T-helper 1 cell (primary cell): ENCODE results near the gene PPIL1.

Experiments used
- DNase-seq, 5 donors: peaks; one replicate each; pipeline ENCODE4 v3.0.0-alpha.2; 2012 to 2020

The PPIL1 gene

DNA sequence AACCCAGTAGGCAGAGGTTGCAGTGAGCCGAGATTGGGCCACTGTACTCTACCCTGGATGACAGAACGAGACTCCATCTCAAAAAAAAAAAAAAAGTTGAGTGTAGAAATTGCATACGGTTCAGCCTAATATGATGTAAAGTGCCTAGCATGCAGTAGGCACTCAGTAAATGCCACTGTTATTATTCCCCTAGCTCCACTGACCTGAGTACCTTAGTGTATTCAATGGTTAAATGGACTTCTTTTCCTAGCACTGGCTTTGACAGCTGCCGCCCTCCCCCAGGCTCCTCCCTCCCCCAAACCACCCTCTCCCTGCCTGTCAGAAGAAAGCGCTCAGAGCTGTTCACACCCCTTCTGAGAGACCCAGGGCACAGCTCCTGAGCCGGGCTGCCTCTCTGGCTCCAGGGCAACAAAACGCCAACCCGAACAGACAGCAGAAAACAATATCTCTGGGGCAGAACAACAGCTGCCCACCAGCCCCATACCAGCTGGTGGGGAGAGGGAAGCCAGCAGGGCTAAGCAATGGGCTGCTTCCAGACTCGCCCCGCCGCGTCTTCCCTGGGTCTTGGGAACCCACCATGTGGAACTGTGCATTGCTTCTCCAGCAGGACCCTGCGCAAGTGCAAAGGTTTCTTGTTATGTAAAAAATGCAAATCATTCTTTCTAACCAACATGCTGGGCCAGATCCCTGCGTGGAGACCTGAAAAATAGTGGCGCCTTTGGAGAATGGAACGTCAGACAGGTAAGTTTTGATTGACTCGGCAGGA lies 39.8 kb downstream of the PPIL1 start:
- DNase-seq: no peak

- no peak for DNase-seq
Measured at GRCh38 chr6:36833182-36833789, 41.3 kb downstream of the PPIL1 start.

GRCh38 chr6:36832313-36832712 lies 42.3 kb downstream of the PPIL1 start:
- DNase-seq: no peak

GRCh38 chr6:36830577-36830976 lies 44.0 kb downstream of the PPIL1 start:
- no peak for DNase-seq

DNA sequence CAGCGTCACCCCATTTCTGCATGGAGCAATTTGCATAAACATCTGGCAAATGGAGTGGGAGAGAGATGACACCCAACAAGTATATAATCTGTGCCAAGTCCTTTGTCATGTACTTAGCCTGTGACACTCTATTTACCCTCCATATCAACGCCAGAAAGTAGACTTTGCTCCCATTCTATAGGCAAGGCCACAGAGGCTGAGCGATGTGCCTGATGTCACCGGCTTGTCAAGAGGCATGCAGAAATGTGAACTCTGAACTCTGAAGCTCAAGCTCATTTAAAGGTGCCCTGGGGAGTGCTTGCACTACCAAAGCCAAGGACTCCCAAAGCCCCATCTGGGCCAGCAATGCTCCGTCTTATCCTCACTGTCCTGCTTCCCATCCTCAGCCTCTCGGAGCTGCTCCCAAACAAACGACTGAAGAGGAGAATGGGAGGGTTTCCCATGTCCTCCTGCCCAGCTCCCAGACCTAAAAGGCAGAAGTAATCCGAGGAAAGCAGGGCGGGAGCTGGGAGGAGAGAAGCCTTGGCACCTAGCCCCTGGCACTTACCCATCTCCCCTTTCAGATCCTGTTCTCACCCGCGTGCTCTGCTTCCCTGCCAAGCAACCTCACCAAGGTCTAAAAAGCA lies 44.6 kb downstream of the PPIL1 start:
- no peak for DNase-seq

DNA sequence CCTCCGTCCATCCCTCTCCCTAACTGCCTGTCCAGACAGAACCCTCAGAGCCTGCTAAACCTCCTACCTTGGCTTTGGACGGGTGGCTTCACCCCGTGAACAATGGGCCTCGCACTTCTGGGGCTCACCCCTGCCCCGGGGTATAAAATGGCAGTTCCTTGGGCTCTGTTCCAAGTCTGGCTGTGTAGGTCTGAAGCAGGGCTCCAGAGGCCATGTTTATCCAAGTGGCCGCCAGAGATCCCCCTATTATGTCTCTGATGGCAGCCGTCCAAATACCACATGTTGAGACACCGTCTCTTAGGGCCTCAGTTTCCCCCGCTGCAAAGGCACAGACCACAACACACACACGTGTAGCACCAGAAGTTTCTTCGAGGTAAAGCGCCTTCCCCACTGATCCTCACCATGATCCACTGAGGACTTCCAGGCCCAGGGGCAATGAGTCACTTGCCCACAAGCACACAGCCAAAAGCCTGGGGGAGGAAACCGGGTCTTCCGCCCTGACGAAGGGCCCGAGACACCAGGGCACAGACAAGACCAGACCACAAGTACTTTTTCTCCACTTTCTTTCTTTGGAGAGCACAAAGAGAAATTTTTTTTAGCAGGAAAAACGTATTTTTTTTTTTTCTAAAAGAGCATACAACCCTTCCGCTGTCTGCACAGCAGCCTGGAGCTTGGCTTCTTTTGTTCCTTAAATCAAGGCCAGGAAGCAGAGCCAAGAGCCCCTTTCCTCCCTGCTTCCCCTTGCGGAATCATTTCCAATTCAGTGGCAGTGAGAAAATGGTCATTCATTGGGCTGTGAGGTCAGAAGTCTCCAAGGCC lies 47.1 kb downstream of the PPIL1 start:
- peak in 1 of 5 donors; percentile 17 for DNase-seq

- DNase-seq: no peak
Measured at GRCh38 chr6:36826520-36827227, 47.9 kb downstream of the PPIL1 start.

DNA sequence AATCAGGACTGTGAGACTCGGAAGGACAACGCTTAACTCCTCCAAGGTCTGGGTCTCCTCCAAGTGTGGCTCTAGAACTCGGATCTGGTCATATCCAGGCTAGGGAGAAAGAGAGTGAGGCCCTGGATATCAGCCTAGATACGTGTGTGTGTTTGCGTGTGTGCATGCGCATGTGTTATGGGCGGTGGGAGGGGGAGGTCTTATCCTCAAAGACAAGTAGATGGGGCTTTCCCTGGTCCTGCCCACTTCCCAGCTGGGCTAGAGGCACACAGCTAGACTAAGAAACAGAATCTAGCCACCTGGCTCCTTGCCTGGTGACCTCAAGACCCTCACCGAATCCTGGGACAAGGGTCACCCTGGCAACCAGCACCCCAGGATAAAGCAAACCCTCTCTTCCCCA lies 48.6 kb downstream of the PPIL1 start:
- DNase-seq: no peak

GRCh38 chr6:36825452-36825851 lies 49.2 kb downstream of the PPIL1 start:
- no peak for DNase-seq

GRCh38 chr6:36824253-36824652 lies 50.4 kb downstream of the PPIL1 start:
- DNase-seq: no peak

DNA sequence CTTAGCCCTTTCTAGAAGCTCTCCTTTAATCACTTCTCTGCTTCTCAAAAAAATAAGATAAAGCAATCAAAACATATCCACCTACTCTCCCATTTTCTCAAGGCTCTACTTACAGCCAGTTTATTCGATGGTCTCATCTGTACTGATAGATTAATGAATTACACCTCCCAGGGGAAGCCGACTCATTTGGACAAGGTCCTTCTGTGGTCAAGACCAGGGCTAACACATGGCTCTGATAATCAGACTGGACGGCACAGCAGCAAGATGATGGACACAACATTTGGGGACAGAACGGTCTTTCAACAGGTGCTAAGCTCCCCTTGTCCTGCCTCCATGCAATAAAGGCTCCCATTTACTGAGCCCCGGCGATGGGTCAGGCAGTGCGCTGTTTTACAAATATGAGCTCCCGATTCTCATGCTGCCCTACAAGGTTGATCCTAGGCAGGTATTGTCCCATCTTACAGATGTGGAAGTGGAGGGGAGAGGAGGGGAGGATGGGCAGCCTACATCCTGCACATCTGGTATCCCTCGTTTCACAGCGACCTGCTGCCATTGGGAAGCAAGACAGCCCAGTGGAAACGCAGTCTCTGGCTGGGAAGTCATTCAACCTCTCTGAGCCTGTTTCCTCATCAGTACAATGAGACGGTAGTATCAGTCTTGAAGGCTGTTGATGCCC lies 51.0 kb downstream of the PPIL1 start:
- no peak for DNase-seq

DNA sequence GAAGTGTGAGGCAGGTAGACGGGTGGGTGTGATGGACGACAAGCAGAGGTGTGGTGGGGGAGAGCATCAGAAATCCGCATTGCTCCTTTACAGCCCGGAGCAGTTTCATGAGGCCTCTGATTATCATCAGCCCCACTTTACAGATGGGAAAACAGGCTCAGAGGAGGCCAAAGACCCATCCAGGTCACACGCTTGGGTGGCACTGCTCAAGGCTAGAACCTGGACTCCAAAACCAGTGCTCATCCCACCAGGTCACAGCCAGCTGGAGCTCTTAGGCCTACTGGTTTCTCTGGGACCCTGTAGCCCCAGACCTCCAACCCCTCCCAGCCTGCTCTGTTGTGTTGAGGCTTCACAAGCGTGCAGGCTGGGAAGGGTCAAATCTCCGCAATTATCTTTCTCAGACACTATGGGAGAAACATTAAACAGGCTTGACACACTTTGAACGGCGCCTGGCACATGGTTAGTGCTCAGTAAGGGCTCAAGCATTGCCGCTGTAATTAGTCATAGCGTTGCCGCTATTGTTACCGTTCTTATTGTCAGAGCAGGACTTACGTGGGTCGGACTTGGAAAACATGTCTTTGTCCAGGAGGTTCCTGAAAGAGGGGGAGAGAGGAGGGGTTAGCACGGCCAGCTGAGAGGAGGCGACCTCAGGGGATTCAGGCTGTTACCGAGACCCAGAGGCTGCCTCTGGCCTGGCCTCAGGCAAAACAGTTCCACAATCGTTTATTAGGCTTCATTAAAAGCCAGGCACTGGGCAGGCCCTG lies 51.9 kb downstream of the PPIL1 start:
- DNase-seq: no peak

DNA sequence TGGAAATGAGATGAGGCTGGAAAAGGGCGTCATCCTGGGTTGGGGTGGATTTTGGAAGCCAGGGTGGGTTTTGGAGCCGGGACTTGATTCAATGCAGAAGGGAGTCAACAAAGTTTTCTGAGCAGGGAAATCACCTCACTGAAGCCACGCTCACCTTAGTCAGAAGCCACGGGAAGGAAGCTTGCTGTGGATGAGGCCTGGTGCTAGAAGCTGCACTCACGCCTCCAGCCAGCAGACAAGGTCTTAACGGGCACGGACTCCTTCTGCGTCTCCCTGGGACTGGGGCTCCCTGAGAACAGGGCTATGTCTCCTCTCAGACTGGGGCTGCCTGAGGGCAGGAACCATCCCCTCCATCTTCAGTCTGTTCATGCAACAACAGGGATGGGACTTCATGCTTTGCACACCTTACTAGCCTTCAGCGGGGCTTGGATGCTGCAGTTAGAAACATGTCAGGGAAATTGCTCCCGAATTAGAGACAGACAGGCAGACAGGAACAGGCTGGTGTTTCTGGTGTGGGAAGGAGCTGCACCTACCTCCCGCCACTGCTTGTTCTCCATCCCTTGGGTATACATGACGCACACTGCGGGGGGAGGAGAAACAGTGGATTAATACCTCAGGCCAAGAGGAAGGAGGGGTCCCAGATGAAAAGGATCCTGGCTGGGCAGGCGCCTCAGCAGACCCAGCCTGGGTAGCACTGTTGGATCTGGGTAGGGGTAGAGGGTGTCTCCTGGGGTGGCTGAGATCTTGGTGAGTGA lies 52.8 kb downstream of the PPIL1 start:
- no peak for DNase-seq

- no peak for DNase-seq
Measured at GRCh38 chr6:36820700-36821580, 53.7 kb downstream of the PPIL1 start.

DNA sequence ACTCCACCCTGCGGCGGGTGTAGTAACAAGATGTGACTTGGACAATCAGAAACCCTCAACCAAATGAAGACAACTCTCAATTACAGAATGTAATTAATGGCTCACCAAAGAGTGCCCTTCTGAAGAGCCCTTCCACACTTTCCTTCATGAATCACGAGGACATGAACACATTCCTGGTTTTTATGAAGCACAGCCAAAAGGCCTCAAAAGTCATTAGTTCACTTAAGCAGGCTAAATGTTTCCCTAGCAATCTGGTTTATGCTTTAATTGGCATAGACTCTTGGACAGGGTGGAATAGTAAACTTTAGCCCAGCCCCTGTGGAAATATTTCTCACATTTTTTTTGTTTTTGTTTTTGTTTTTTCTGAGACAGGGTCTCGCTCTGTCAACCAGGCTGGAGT lies 55.8 kb downstream of the PPIL1 start:
- no peak for DNase-seq

DNA sequence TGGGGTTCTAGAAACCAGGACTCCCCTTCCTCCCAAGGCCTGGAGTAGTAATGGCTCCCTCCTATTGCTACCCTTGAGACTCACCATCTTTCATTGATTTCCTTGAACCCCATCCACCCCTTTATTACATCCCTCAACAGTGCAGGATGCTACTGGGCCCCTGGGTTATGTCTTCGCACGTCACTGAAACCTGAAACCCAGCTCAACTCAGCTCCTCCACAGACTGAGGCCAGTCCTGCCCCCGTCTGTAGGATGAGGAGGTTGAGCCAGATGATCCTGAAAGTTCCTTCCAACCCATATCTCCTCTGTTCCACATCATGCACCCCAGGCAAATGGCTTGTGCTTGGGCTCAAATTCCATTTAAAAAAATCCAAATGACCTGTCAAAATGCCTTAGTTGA lies 56.8 kb downstream of the PPIL1 start:
- no peak for DNase-seq

DNA sequence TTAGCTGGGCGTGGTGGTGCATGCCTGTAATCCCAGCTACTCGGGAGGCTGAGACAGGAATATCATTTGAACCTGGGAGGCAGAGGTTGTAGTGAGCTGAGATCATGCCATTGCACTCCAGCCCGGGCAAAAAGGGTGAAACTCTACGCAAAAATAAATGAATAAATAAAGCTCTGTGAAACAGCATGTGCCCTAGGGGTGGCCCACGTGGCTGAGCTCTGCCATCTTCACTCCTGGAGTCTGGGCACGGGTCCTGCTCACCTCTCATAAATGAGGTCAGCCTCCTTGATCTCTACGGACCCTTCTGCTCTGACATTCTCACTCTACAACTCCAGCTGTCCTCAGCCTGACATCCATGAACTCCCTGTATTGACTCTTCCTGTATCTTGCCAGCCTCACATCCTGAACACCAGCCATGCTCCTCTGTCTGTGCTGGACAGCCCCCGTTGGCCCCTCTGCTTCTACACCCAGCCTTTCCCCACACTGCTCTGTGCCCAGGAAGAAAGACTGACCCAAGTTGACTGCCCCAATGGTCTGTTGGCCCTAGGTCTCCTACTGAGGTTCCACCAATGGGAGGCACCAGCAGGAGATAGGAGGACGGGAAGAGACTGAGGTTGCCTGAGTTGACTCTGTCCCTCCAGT lies 57.3 kb downstream of the PPIL1 start:
- no peak for DNase-seq

DNA sequence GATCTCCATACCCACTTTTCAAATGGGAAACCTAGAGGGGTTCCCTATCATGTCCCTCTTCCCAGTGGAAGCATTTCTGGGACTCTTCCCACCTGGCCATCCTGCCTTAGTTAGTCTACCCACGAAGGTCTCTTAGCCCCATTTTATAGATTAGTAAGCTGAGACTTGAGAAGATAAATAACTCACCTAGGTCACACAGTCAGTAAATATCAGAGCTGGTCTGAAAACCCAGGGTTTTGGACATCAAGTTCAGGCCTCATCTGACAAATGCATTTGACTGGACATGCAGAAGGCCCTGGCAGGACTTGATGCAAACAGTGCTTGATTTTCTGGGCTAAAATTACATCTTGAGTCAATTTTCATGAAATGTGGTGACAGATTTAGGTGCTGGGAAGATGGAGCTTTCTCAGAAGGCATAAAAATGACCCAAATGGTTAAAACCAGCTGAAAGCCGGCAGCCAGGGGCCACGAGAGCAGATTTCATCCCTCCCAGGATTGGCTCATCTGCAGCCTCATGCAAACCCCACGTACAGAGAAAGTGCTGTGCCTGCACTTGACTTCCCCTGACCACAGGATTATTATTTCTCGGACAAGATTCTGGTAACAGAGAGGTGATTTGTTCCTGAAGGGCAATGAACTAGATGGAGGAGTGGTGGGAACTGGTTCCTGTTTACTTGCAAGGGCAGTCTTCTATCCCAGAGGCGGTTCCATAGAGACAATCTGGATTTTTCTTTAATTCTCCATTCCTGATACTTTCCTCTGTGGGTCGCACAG lies 58.5 kb downstream of the PPIL1 start:
- DNase-seq: no peak
